Osteocyte (in vitro differentiated cells): ENCODE measurements around the gene GOPC. TPM values are rescaled to one million over a fixed set of nuclear protein-coding genes. Genes with fewer than 3 reads are reported as not detected.
A peak's percentile ranks its signal among the peaks of the same experiment; 100 is the strongest.

Experiments
- DNase-seq: peaks from one replicate; pipeline ENCODE4 v3.0.0; 2021; ENCODE audit warnings: mixed read lengths; ENCODE audit not compliant: unreplicated experiment; ENCODE audit errors: extremely low spot score
- H3K27ac Mint-ChIP-seq: one replicate; pipeline ENCODE4 v1.8.0; 2021; ENCODE audit warnings: mild to moderate bottlenecking, mixed read lengths; ENCODE audit not compliant: unreplicated experiment
- H3K27me3 Mint-ChIP-seq: one replicate; pipeline ENCODE4 v1.8.0; 2021; ENCODE audit warnings: mixed read lengths; ENCODE audit not compliant: unreplicated experiment
- H3K36me3 Mint-ChIP-seq: one replicate; pipeline ENCODE4 v1.8.0; 2021; ENCODE audit warnings: mixed read lengths; ENCODE audit not compliant: unreplicated experiment
- H3K4me1 Mint-ChIP-seq: one replicate; pipeline ENCODE4 v1.8.0; 2021; ENCODE audit warnings: mixed read lengths; ENCODE audit not compliant: unreplicated experiment
- H3K4me3 Mint-ChIP-seq: one replicate; pipeline ENCODE4 v1.8.0; 2021; ENCODE audit warnings: mild to moderate bottlenecking, moderate library complexity, mixed read lengths; ENCODE audit not compliant: unreplicated experiment
- H3K9me3 Mint-ChIP-seq: one replicate; pipeline ENCODE4 v1.8.0; 2021; ENCODE audit warnings: mixed read lengths; ENCODE audit not compliant: unreplicated experiment
- CTCF ChIP-seq: fragments of 200-600 bp; sonication (generic); IDR thresholded peaks from 2 replicates; pipeline ENCODE4 v1.5.0; 2021; ENCODE audit warnings: antibody characterized with exemption, mild to moderate bottlenecking, moderate library complexity
- total RNA-seq: library from RNA; stranded (reverse); gene quantifications from 2 replicates; pipeline ENCODE4 v1.2.1, GENCODE V29; 2021

The GOPC gene
- total RNA-seq, 1 donor from 2014 or later, result 27.6 TPM

- Mint-ChIP-seq H3K4me1 (peaks cover 34% of the 10 kb centered on the region), H3K36me3 (peaks cover 4% of the 10 kb centered on the region), H3K27me3 (no peaks in the 10 kb centered on the region), H3K27ac (no peak overlapping the region), H3K4me3 (no peak overlapping the region), H3K9me3 (no peaks in the 10 kb centered on the region)
- no peak for TF ChIP-seq CTCF
- DNase-seq, result no peak
Observed at GRCh38 chr6:117553142-117553541, 49.2 kb downstream of the GOPC start.

- H3K27ac Mint-ChIP-seq, result no peak overlapping the region
- TF ChIP-seq CTCF, result no peak
- no peaks in the 10 kb centered on the region for H3K27me3 Mint-ChIP-seq
- no peaks in the 10 kb centered on the region for H3K9me3 Mint-ChIP-seq
- H3K4me3 Mint-ChIP-seq, result no peak overlapping the region
- peaks cover 34% of the 10 kb centered on the region for H3K4me1 Mint-ChIP-seq
- H3K36me3 Mint-ChIP-seq, result peaks cover 4% of the 10 kb centered on the region
- no peak for DNase-seq
Observed at GRCh38 chr6:117552618-117553017, 49.7 kb downstream of the GOPC start.

DNA sequence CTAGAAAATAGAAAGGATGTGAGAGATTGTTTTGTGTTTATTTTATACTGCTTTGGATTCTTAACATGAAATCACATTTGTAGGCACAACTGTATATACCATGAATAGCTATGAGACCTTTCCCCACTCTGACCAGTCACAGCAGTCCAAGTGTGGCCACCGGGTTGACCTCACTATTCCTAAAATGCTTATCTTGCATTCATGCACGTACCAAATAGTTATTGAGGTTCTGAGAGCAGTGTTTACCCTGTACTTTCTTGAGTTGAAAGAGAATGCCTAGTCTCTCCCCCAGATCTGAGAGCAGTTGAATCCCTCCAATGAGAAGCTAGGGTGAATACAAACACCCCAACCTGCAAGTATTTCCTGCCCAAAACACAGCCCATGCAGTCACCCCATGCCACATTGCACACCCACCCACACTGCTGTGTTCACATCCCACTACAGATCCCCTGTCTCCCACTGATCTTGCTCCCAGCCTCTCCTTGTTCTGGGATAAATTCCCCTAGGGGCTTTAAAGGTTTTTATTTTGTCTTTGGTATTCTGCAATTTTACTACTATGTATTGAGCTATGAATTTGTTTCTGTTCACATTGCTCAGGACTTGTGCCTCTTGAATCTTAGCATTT is 51.6 kb downstream of the GOPC start:
- TF ChIP-seq CTCF, result no peak
- Mint-ChIP-seq H3K27me3 (no peaks in the 10 kb centered on the region), H3K36me3 (peaks cover 14% of the 10 kb centered on the region), H3K9me3 (no peaks in the 10 kb centered on the region), H3K4me1 (peaks cover 32% of the 10 kb centered on the region), H3K27ac (no peak overlapping the region), H3K4me3 (no peak overlapping the region)
- no peak for DNase-seq

- H3K27ac Mint-ChIP-seq, result no peak overlapping the region
- TF ChIP-seq CTCF, result no peak
- H3K36me3 Mint-ChIP-seq, result peaks cover 17% of the 10 kb centered on the region
Observed at GRCh38 chr6:117550078-117550600, 52.2 kb downstream of the GOPC start.

DNA sequence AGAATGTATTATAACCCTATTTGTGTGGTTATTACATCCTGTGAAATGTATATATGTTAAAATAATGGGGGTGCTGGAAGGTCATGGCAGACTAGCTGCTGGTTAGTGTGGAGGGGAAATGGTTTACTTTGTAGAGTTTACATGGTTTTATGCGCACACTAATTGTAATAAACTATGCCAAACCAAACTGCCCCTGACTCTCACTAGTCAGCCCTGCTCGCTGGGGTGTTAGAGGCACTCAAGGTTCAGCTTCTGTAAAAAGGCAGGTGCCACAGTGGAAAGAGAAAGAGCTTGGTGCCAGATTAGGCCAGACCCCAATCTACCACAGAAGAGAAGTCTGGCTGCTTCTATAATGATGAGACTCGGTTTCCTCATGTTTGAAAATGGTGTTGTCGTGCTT is 52.7 kb downstream of the GOPC start:
- Mint-ChIP-seq H3K9me3 (no peaks in the 10 kb centered on the region), H3K4me3 (no peak overlapping the region), H3K27ac (peak overlapping the region; percentile 37), H3K27me3 (no peaks in the 10 kb centered on the region), H3K4me1 (peaks cover 25% of the 10 kb centered on the region), H3K36me3 (peaks cover 17% of the 10 kb centered on the region)
- no peak for TF ChIP-seq CTCF
- no peak for DNase-seq

More at GRCh38 chr6:117550078-117550600, 52.2 kb downstream of the GOPC start:
- no peak for DNase-seq
- Mint-ChIP-seq H3K27me3 (no peaks in the 10 kb centered on the region), H3K9me3 (no peaks in the 10 kb centered on the region), H3K4me1 (peaks cover 27% of the 10 kb centered on the region), H3K4me3 (no peak overlapping the region)
